PC-3 (cell line): Measurements from ENCODE around the gene GALNS. TPM values are rescaled to one million over a fixed set of nuclear protein-coding genes. Genes with fewer than 3 reads are reported as not detected.

ENCODE experiments used
- ATAC-seq: fragments of 200-7000 bp; cut with Tn5 transposase; 2 replicates; pipeline ENCODE4 v1.9.1; 2020; ENCODE audit warnings: mild to moderate bottlenecking, moderate library complexity
- BruUV-seq: library from RNA; stranded (reverse); fragments of 400-500 nt; replicated peaks from 2 replicates; lab custom pipeline; 2021; lab: Mats Ljungman, UMichigan
- CTCF ChIA-PET: fragments of 300-600 bp; sonication (Branson Sonifier 250); formaldehyde crosslinking; loops from one replicate; lab custom pipeline; 2022; ENCODE audit warnings: antibody characterized with exemption; lab: Charles Lee
- POLR2A ChIA-PET: fragments of 300-600 bp; sonication (Branson Sonifier 250); formaldehyde crosslinking; loops from one replicate; lab custom pipeline; 2022; ENCODE audit warnings: antibody characterized with exemption; ENCODE audit not compliant: unreplicated experiment; lab: Charles Lee
- DNase-seq: peaks from one replicate; pipeline ENCODE4 v3.0.0-alpha.2; 2015
- H2AFZ ChIP-seq: fragments of 300-600 bp; sonication (generic); 2 replicates; pipeline ENCODE4 v1.6.0; 2016; ENCODE audit warnings: antibody characterized with exemption, low read length
- H3F3A ChIP-seq: fragments of 300-600 bp; sonication (generic); one replicate; pipeline ENCODE4 v1.6.0; 2017; ENCODE audit warnings: antibody characterized with exemption, low read length, control low read depth, mild to moderate bottlenecking; ENCODE audit not compliant: unreplicated experiment
- H3K27ac ChIP-seq: fragments of 300-600 bp; sonication (generic); 2 replicates; pipeline ENCODE4 v1.5.1; 2016; ENCODE audit warnings: mild to moderate bottlenecking, low read length
- H3K27me3 ChIP-seq: fragments of 300-600 bp; sonication (generic); 2 replicates; pipeline ENCODE4 v1.6.1; 2016; ENCODE audit warnings: low read length, mixed read lengths
- H3K36me3 ChIP-seq: fragments of 300-600 bp; sonication (generic); 2 replicates; pipeline ENCODE4 v1.6.1; 2016; ENCODE audit warnings: low read depth, mixed run types, low read length, mixed read lengths
- H3K4me1 ChIP-seq: fragments of 300-600 bp; sonication (generic); 2 replicates; pipeline ENCODE4 v1.5.1; 2016; ENCODE audit warnings: low read length; ENCODE audit not compliant: insufficient read depth
- H3K4me2 ChIP-seq: fragments of 300-600 bp; sonication (generic); 2 replicates; pipeline ENCODE4 v1.6.0; 2016; ENCODE audit warnings: low read length
- H3K4me3 ChIP-seq: fragments of 300-600 bp; sonication (generic); 2 replicates; pipeline ENCODE4 v1.5.1; 2016; ENCODE audit warnings: mild to moderate bottlenecking, low read length, mixed read lengths
- H3K79me2 ChIP-seq: fragments of 300-600 bp; sonication (generic); 2 replicates; pipeline ENCODE4 v1.6.1; 2017; ENCODE audit warnings: low read length, mixed read lengths
- H3K9ac ChIP-seq: fragments of 300-600 bp; sonication (generic); 2 replicates; pipeline ENCODE4 v1.6.0; 2016; ENCODE audit warnings: mild to moderate bottlenecking, low read length
- H3K9me2 ChIP-seq: fragments of 300-600 bp; sonication (generic); replicated peaks from 2 replicates; pipeline ENCODE4 v1.6.1; 2016; ENCODE audit warnings: mixed run types, low read length, mixed read lengths
- H3K9me3 ChIP-seq: fragments of 300-600 bp; sonication (generic); 2 replicates; pipeline ENCODE4 v1.6.1; 2016; ENCODE audit warnings: low read length, mixed read lengths
- H4K20me1 ChIP-seq: fragments of 300-600 bp; sonication (generic); 2 replicates; pipeline ENCODE4 v1.6.1; 2016; ENCODE audit warnings: low read length, mixed read lengths
- EZH2 ChIP-seq: fragments of 300-600 bp; sonication (generic); IDR thresholded peaks from one replicate; pipeline ENCODE4 v1.6.1; 2017; ENCODE audit warnings: antibody characterized with exemption, mild to moderate bottlenecking, low read length; ENCODE audit not compliant: unreplicated experiment
- EZH2phosphoT487 ChIP-seq: fragments of 300-600 bp; sonication (generic); IDR thresholded peaks from 2 replicates; pipeline ENCODE4 v1.6.1; 2018; ENCODE audit warnings: mild to moderate bottlenecking, antibody characterized with exemption, low read length, borderline replicate concordance
- intact Hi-C: fragments of 100-400 bp; cut with micrococcal nuclease; formaldehyde crosslinking; loops from 2 replicates; pipeline ENCODE4 v1.9.0; 2023
- total RNA-seq: library from RNA; depleted of rRNA; stranded (reverse); fragments of >200 nt; gene quantifications from 2 replicates; pipeline ENCODE4 v1.2.3, GENCODE V29; 2014
- TF ChIP-seq, protein P1 (sequence below): fragments of 300-600 bp; sonication (generic); conservative IDR thresholded peaks from 2 replicates; pipeline ENCODE4 v1.5.1; 2017; ENCODE audit warnings: antibody characterized with exemption, low read depth, mild to moderate bottlenecking, low read length

The GALNS gene
- total RNA-seq, 1 experiment from 2014 or later, result 18.3 TPM

DNA sequence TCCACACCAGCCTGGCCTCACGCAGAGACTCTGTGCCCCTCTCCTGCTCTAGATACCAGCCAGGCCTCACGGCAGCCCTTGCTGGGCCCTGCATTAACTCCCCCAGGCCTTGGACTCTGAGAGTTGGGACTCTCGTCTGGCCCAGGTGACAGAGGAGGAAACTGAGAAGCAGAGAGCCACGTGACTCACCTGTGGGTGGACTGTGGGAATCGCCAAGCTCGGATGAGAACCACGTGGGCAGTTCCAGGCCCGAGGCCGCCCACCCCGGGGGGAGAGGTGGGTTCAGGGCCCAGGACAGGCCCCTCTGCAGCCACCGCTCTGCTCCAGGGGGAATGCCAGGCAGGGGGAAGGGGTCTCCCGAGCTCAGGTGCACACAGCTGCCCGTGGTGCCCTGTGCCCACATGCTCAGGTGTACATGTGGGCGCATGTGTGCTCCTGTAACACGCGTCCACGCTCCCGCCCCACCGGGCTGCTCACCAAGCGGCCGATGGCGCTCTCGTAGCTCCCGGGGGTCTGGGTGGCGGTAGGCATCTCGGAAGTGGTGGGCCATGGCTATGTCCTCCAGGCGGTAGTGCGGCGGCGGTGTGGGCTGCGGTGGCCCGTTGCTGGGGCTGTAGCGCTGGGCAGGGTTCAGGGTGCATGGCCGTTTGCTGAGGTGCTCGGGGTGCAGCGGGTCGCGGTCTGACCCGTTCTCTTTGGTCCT, 28.0 kb upstream of the GALNS start:
- H3K9me3 ChIP-seq, result no peaks in the 10 kb centered on the region
- CTCF ChIA-PET, result no interaction called here
- no peak overlapping the region for H3K9ac ChIP-seq
- H3K79me2 ChIP-seq, result no peaks in the 10 kb centered on the region
- no peaks in the 10 kb centered on the region for H3K9me2 ChIP-seq
- no peak for TF ChIP-seq EZH2phosphoT487
- no peak for TF ChIP-seq EZH2
- TF ChIP-seq, protein P1, sequence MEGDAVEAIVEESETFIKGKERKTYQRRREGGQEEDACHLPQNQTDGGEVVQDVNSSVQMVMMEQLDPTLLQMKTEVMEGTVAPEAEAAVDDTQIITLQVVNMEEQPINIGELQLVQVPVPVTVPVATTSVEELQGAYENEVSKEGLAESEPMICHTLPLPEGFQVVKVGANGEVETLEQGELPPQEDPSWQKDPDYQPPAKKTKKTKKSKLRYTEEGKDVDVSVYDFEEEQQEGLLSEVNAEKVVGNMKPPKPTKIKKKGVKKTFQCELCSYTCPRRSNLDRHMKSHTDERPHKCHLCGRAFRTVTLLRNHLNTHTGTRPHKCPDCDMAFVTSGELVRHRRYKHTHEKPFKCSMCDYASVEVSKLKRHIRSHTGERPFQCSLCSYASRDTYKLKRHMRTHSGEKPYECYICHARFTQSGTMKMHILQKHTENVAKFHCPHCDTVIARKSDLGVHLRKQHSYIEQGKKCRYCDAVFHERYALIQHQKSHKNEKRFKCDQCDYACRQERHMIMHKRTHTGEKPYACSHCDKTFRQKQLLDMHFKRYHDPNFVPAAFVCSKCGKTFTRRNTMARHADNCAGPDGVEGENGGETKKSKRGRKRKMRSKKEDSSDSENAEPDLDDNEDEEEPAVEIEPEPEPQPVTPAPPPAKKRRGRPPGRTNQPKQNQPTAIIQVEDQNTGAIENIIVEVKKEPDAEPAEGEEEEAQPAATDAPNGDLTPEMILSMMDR, result no peak
- no peaks in the 10 kb centered on the region for H3K36me3 ChIP-seq
- no peaks in the 10 kb centered on the region for H3K27me3 ChIP-seq
- H4K20me1 ChIP-seq, result no peaks in the 10 kb centered on the region
- DNase-seq, result no peak
- intact Hi-C loops, result no loop called here
- no peak overlapping the region for H3K4me2 ChIP-seq
- H3K4me3 ChIP-seq, result no peak overlapping the region
- no TSS peak for BruUV-seq
- H3K27ac ChIP-seq, result no peak overlapping the region
- POLR2A ChIA-PET, result no interaction called here
- ATAC-seq, result no peak
- no peak overlapping the region for H2AFZ ChIP-seq
- H3F3A ChIP-seq, result no peaks in the 10 kb centered on the region
- peaks cover 6% of the 10 kb centered on the region; the same call in 1 of the 2 replicates for H3K4me1 ChIP-seq

DNA sequence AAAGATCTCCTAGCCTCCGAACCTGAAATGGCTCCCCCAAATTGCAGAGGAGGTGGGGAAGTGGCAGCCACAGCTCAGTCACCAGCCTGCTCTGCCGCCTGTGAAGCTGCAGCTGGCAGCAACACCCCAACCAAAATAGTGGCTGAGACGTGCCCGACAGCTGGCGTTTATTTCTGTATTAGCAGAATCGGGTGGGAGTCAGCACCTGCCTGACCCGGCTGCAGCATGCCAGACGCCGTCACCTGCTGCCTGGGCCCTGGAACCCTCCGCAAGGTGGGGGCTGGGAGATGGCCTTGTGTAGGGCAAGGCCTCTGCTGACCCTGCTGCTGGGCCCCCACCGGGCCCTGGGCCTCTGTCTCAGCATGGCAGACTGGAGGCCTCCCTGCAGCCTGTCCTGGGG, 27.2 kb upstream of the GALNS start:
- H3K4me3 ChIP-seq, result no peak overlapping the region
- no peaks in the 10 kb centered on the region for H3K79me2 ChIP-seq
- no peak overlapping the region for H3K27ac ChIP-seq
- no peaks in the 10 kb centered on the region for H3K36me3 ChIP-seq
- no peak for ATAC-seq
- ChIA-PET POLR2A (no interaction called here), CTCF (no interaction called here)
- peaks cover 6% of the 10 kb centered on the region; the same call in 1 of the 2 replicates for H3K4me1 ChIP-seq
- TF ChIP-seq EZH2, result no peak
- TF ChIP-seq, protein P1, result no peak
- no peak for TF ChIP-seq EZH2phosphoT487
- no peaks in the 10 kb centered on the region for H3K9me3 ChIP-seq
- no TSS peak for BruUV-seq
- no peak overlapping the region for H3K9ac ChIP-seq
- no peaks in the 10 kb centered on the region for H3F3A ChIP-seq
- H4K20me1 ChIP-seq, result no peaks in the 10 kb centered on the region
- H3K4me2 ChIP-seq, result no peak overlapping the region
- H3K27me3 ChIP-seq, result no peaks in the 10 kb centered on the region
- no peaks in the 10 kb centered on the region for H3K9me2 ChIP-seq
- intact Hi-C loops, result no loop called here
- H2AFZ ChIP-seq, result no peak overlapping the region
- DNase-seq, result no peak
